Activated T-cell treated with anti-CD3 and anti-CD28 coated beads, Interleukin-2, amount 50 U/mL, for 72 hours (primary cell): ENCODE data around the gene ELAVL4. TPM values are rescaled to one million over a fixed set of nuclear protein-coding genes. Genes with fewer than 3 reads are reported as not detected.

Source experiments
- ATAC-seq, 2 donors: fragments of 150-1000 bp; cut with Tn5 transposase; replicated peaks in 1 of 2; 2 replicates each; pipeline ENCODE4 v1.10.0; 2021; ENCODE audit warnings: moderate library complexity in 2 of 2, mild to moderate bottlenecking in 1 of 2
- DNase-seq, 2 donors: peaks; one replicate each; pipeline ENCODE4 v3.0.0; 2021 to 2022; ENCODE audit warnings: mixed read lengths in 1 of 2
- H3K27ac Mint-ChIP-seq: one replicate; pipeline ENCODE4 v1.8.0; 2022; ENCODE audit warnings: mild to moderate bottlenecking, moderate library complexity, mixed read lengths
- H3K27me3 Mint-ChIP-seq: one replicate; pipeline ENCODE4 v1.8.0; 2022; ENCODE audit warnings: low read depth, mixed read lengths
- H3K36me3 Mint-ChIP-seq, 2 donors: one replicate each; pipeline ENCODE4 v1.8.0; 2022; ENCODE audit warnings: mixed read lengths in 2 of 2, mild to moderate bottlenecking in 1 of 2; ENCODE audit not compliant: insufficient read depth in 2 of 2
- H3K4me1 Mint-ChIP-seq: one replicate; pipeline ENCODE4 v1.8.0; 2022; ENCODE audit warnings: low read depth, mixed read lengths
- H3K4me3 Mint-ChIP-seq, 2 donors: one replicate each; pipeline ENCODE4 v1.8.0; 2022; ENCODE audit warnings: mild to moderate bottlenecking in 2 of 2, mixed read lengths in 2 of 2, moderate library complexity in 2 of 2
- H3K9me3 Mint-ChIP-seq, 2 donors: one replicate each; pipeline ENCODE4 v1.8.0; 2022; ENCODE audit warnings: mixed read lengths in 2 of 2
- total RNA-seq, 2 donors: library from RNA; stranded (reverse); gene quantifications; one replicate each; pipeline ENCODE4 v1.2.3, GENCODE V29; 2022

The ELAVL4 gene
- total RNA-seq, result not detected

GRCh38 chr1:50108497-50109059 lies at the start of gene ELAVL4:
TSS of gene ELAVL4 (plus strand) at chr1:50108920. CDS start at chr1:50109190, 270 bp downstream.
- H3K27me3 Mint-ChIP-seq, result peaks cover 39% of the 10 kb centered on the region

DNA sequence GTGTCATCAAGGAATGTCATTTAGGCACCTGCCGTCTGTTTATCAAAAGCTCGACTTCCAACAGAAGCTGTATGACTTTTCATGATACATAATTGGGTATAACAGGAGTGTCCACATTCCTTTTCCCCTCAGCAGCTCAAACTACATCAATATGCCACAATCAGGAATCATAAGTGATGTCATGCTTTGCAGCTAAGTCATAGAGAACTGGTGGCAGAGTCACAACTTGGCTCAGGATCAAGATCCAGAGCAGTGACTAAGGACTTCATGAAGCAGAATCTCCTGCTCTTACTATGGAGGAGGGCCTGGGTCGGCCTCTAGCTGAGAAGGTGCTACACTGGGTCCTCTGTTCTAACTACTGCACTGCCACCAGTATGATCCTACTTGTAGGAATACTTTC lies 48.4 kb upstream of the ELAVL4 start:
- DNase-seq (no peak), ATAC-seq (no peak)
- Mint-ChIP-seq H3K27me3 (no peaks in the 10 kb centered on the region), H3K27ac (no peak overlapping the region), H3K9me3 (no peaks in the 10 kb centered on the region), H3K4me1 (no peaks in the 10 kb centered on the region), H3K4me3 (no peak overlapping the region), H3K36me3 (no peaks in the 10 kb centered on the region)

More at GRCh38 chr1:50108497-50109059, at the start of gene ELAVL4:
- ATAC-seq, result no peak
- DNase-seq, result no peak
- Mint-ChIP-seq H3K4me1 (peaks cover 20% of the 10 kb centered on the region), H3K36me3 (no peaks in the 10 kb centered on the region), H3K27ac (no peak within 1 kb of the TSS), H3K9me3 (peaks cover 0 to 1% of the 10 kb centered on the region in 2 donors), H3K4me3 (peak within 1 kb of the TSS; percentile 66 to 73)

GRCh38 chr1:50066806-50067205 lies 41.9 kb upstream of the ELAVL4 start:
- no peaks in the 10 kb centered on the region for H3K36me3 Mint-ChIP-seq
- H3K4me1 Mint-ChIP-seq, result no peaks in the 10 kb centered on the region
- ATAC-seq (no peak), DNase-seq (no peak)
- no peaks in the 10 kb centered on the region for H3K9me3 Mint-ChIP-seq
- H3K4me3 Mint-ChIP-seq, result no peak overlapping the region
- H3K27me3 Mint-ChIP-seq, result no peaks in the 10 kb centered on the region
- no peak overlapping the region for H3K27ac Mint-ChIP-seq

- DNase-seq, result no peak
- Mint-ChIP-seq H3K9me3 (peaks cover 0 to 1% of the 10 kb centered on the region in 2 donors), H3K27ac (no peak overlapping the region), H3K4me3 (no peak overlapping the region), H3K4me1 (no peaks in the 10 kb centered on the region), H3K27me3 (no peaks in the 10 kb centered on the region), H3K36me3 (no peaks in the 10 kb centered on the region)
- no peak for ATAC-seq
These were observed 33.8 kb upstream of the ELAVL4 start for GRCh38 chr1:50074931-50075330.

- ATAC-seq, result no peak
- Mint-ChIP-seq H3K4me1 (no peaks in the 10 kb centered on the region), H3K27me3 (no peaks in the 10 kb centered on the region), H3K9me3 (peaks cover 0 to 1% of the 10 kb centered on the region in 2 donors), H3K36me3 (no peaks in the 10 kb centered on the region), H3K27ac (no peak overlapping the region), H3K4me3 (no peak overlapping the region)
- no peak for DNase-seq
These were observed 31.4 kb upstream of the ELAVL4 start for GRCh38 chr1:50077273-50077672.

- peaks cover 0 to 4% of the 10 kb centered on the region in 2 donors for H3K9me3 Mint-ChIP-seq
- ATAC-seq (no peak), DNase-seq (no peak)
- H3K27me3 Mint-ChIP-seq, result no peaks in the 10 kb centered on the region
- no peak overlapping the region for H3K27ac Mint-ChIP-seq
- no peaks in the 10 kb centered on the region for H3K4me1 Mint-ChIP-seq
- no peaks in the 10 kb centered on the region for H3K36me3 Mint-ChIP-seq
- no peak overlapping the region for H3K4me3 Mint-ChIP-seq
These were observed 27.7 kb upstream of the ELAVL4 start for GRCh38 chr1:50080904-50081586.

GRCh38 chr1:50084389-50084788 lies 24.3 kb upstream of the ELAVL4 start:
- H3K27me3 Mint-ChIP-seq, result no peaks in the 10 kb centered on the region

GRCh38 chr1:50091068-50091467 lies 17.7 kb upstream of the ELAVL4 start:
- no peaks in the 10 kb centered on the region for H3K27me3 Mint-ChIP-seq
- H3K4me3 Mint-ChIP-seq, result no peak overlapping the region
- H3K27ac Mint-ChIP-seq, result no peak overlapping the region
- no peak for ATAC-seq
- DNase-seq, result no peak
- H3K4me1 Mint-ChIP-seq, result no peaks in the 10 kb centered on the region
- H3K9me3 Mint-ChIP-seq, result peaks cover 0 to 3% of the 10 kb centered on the region in 2 donors
- no peaks in the 10 kb centered on the region for H3K36me3 Mint-ChIP-seq

More at GRCh38 chr1:50084389-50084788, 24.3 kb upstream of the ELAVL4 start:
- Mint-ChIP-seq H3K9me3 (peaks cover 0 to 4% of the 10 kb centered on the region in 2 donors), H3K4me3 (no peak overlapping the region), H3K36me3 (no peaks in the 10 kb centered on the region), H3K4me1 (no peaks in the 10 kb centered on the region), H3K27ac (no peak overlapping the region)
- DNase-seq, result no peak
- ATAC-seq, result no peak

GRCh38 chr1:50095716-50096115 lies 13.0 kb upstream of the ELAVL4 start:
- Mint-ChIP-seq H3K27me3 (peaks cover 3% of the 10 kb centered on the region), H3K27ac (no peak overlapping the region), H3K4me1 (no peaks in the 10 kb centered on the region), H3K9me3 (peaks cover 0 to 3% of the 10 kb centered on the region in 2 donors), H3K36me3 (no peaks in the 10 kb centered on the region), H3K4me3 (no peak overlapping the region)
- no peak for ATAC-seq
- DNase-seq, result no peak

- Mint-ChIP-seq H3K27me3 (peaks cover 5% of the 10 kb centered on the region), H3K4me3 (no peak overlapping the region), H3K36me3 (no peaks in the 10 kb centered on the region), H3K27ac (no peak overlapping the region), H3K4me1 (no peaks in the 10 kb centered on the region), H3K9me3 (peaks cover 0 to 3% of the 10 kb centered on the region in 2 donors)
- ATAC-seq (no peak), DNase-seq (no peak)
These were observed 11.6 kb upstream of the ELAVL4 start for GRCh38 chr1:50097021-50097679.

DNA sequence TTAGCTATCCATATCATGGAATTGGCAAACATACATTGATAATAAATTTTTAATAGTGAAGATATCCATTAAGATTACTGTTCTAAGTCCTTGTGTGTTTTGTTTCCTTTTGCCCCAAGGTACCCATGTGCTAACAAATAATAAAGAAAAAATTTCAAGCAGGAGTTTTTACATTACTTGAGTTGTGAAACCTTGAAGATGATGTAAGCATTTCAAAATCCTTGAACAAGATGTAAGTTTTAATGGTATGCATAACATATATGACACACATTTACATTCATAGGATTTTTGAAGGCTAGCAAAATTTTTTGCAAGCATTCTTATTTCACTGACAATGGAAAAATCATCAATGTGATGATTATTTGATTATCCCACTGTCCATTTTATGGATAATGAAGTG lies 10.9 kb upstream of the ELAVL4 start:
- H3K36me3 Mint-ChIP-seq, result no peaks in the 10 kb centered on the region
- ATAC-seq (no peak), DNase-seq (no peak)
- peaks cover 5% of the 10 kb centered on the region for H3K27me3 Mint-ChIP-seq
- no peak overlapping the region for H3K27ac Mint-ChIP-seq
- no peaks in the 10 kb centered on the region for H3K9me3 Mint-ChIP-seq
- no peaks in the 10 kb centered on the region for H3K4me1 Mint-ChIP-seq
- H3K4me3 Mint-ChIP-seq, result no peak overlapping the region

GRCh38 chr1:50098591-50099021 lies 10.1 kb upstream of the ELAVL4 start:
- Mint-ChIP-seq H3K4me3 (no peak overlapping the region), H3K27ac (no peak overlapping the region), H3K36me3 (no peaks in the 10 kb centered on the region), H3K4me1 (no peaks in the 10 kb centered on the region), H3K27me3 (peaks cover 5% of the 10 kb centered on the region), H3K9me3 (no peaks in the 10 kb centered on the region)
- ATAC-seq (no peak), DNase-seq (no peak)

DNA sequence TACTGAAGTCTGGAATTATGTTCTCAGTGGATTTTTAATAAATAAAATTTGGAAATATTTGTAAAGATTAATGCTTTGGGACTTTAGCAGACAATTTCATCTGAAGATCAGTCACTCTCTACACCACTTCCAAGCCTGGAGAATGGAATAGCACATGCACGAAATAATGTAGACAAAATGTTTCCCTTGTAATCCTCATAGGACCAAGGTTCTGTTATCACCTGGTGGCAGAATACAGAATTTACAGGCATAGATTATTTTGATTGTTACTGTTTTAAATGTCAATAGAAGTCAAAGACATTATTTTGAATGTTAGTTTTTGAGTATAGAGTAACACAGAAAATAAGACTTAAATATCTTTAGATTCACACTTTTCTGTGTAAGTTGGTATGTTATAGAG lies 9.1 kb upstream of the ELAVL4 start:
- Mint-ChIP-seq H3K4me3 (no peak overlapping the region), H3K36me3 (no peaks in the 10 kb centered on the region), H3K9me3 (peaks cover 0 to under 1% of the 10 kb centered on the region in 2 donors), H3K4me1 (no peaks in the 10 kb centered on the region), H3K27me3 (peaks cover 5% of the 10 kb centered on the region), H3K27ac (no peak overlapping the region)
- DNase-seq, result no peak
- no peak for ATAC-seq
